ENCODE measurements around the gene LRP1-AS. TPM values are rescaled to one million over a fixed set of nuclear protein-coding genes. Genes with fewer than 3 reads are reported as not detected.

LRP1-AS gene
- polyA plus RNA-seq, 5 donors, result 0.29 to 1.1 (median 0.78) TPM; not detected in 1

DNA sequence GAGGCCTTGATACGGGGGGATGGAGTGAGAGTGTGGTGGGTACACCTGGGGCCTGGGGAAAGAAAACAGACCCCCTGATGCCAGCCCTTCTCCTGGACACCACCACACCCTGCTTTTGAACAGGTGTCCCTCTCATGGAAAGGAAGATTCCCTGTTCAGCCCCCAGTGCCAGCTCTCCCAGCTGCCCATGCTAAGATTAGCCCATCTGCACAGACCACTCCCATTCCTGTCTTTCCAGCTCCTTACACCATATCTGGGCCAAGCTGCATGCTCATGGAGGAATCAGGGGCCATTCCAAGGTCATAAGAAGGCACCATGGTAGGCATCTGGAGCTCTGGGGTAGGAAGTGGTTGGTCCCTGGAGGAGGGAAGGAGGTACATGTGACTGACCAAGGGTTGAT lies 48.9 kb downstream of the LRP1-AS start:
- DNase-seq, result no peak

DNA sequence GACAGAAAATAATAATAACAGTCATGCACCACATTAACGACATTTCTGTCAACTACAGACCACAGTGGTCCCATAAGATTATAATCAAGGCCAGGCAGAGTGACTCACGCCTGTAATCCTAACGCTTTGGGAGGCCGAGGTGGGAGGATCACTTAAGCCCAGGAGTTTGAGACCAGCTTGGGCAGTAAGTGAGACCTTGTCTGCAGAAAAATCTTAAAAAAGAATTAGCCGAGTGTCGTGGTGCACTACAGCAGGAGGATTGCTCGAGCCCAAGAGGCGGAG lies 49.9 kb downstream of the LRP1-AS start:
- no peak for DNase-seq

DNA sequence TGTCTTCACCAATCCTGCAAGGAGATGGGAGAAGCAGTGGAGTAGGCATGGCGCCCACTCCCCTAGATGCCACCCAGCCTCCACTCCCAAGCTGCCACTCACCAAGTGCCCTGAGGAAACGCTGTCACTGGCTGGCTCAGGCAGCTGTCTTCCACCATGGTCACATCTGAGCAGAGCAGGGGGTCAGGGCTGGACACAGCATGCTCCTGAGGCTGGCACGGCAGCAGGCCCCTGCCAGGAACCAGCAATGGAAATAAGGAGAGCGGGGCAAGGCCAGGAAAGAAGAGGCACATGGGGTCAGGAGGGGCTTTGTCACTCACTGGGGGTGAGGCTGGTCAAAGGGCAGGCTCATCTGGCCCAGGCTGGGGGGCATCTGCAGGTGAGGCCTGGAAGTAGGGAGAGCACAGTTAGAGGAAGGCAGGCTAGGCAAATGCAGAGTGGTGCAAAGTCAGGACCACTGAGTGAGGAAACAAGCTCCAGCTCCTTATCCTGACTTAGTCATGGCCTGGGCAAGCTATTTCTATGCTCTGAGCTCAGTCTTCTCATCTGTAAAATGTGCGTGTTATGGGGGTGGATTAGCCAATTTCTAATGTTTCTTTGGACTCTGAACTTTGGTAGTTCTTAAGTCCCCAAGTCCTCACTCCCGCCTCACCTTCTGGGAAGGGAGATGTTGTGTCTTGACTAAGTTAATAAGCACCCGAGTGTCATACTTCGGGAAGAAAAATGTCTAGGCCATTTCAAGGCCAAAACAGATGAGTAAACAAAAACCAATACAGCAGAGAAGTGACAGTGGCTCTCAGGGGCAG lies 50.5 kb downstream of the LRP1-AS start:
- DNase-seq, result no peak

DNA sequence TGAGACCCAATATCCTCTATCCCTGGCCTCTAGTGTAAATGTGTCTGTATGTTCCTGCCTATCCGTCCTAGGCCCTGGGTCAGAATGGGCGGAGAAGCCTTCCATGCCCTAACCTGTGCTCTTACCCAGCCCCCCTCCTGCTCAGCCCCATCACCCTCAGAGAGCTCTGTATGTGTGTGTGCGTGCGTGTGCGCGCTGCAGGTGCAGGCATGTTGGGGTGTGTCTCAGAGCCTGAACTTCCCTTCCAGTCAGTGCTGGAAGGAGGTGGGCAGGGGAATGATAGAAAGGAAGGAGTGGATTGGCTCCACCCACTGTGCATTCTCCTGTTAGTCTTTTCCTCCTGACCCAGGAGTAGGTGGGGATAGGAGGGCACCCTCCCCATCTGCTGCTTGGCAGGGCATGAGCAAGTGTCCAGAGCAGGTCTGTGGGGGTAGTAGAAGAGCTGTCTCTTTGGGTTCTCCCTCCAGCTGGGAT lies 51.3 kb downstream of the LRP1-AS start:
- DNase-seq, result no peak

DNA sequence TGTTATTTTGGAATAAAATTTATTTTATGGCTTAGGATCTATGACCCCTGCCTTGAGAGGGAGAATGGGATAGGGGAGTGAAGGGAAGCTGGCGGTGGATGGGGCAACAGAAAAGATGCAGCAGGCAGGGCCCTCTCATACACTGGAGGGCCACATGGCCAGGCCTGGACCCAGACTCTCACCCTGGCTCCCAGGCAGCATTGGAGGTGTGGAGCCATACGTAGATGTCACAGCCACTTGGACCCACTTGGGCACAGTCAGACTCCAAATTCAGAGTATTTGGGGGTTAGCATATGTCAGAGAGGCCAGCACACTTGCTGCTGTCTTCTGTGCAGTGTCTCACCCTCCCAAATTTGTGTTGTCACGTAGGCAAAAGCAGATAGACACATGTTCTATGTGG lies 52.0 kb downstream of the LRP1-AS start:
- DNase-seq, result no peak

Other genes with a start within 250 kb of the LRP1-AS start
- under 1 TPM in 4 of 5 donors, not detected in 1; 0.09 to 0.24 (median 0.17) TPM for gene SDR9C7, start 213.2 kb downstream of the LRP1-AS start, polyA plus RNA-seq (ENCODE audit: insufficient read depth in 1 of 5, insufficient read length in 5 of 5, low replicate concordance in 1 of 5)
- gene RDH16, start 190.0 kb downstream of the LRP1-AS start, polyA plus RNA-seq (ENCODE audit: insufficient read depth in 1 of 5, insufficient read length in 5 of 5, low replicate concordance in 1 of 5), result under 1 TPM; 0.48 to 0.94 (median 0.74) TPM
- gene ZBTB39, start 141.1 kb downstream of the LRP1-AS start, polyA plus RNA-seq (ENCODE audit: insufficient read depth in 1 of 5, insufficient read length in 5 of 5, low replicate concordance in 1 of 5), result 10 to 100 TPM in 4 of 5 donors, 1 to 10 TPM in 1; 9.1 to 12.8 (median 10.5) TPM
- under 1 TPM; 0.19 to 0.90 (median 0.81) TPM for gene TAC3, start 131.1 kb downstream of the LRP1-AS start, polyA plus RNA-seq (ENCODE audit: insufficient read depth in 1 of 5, insufficient read length in 5 of 5, low replicate concordance in 1 of 5)
- under 1 TPM; 0.08 to 0.22 (median 0.18) TPM for gene MYO1A, start 97.5 kb downstream of the LRP1-AS start, polyA plus RNA-seq (ENCODE audit: insufficient read depth in 1 of 5, insufficient read length in 5 of 5, low replicate concordance in 1 of 5)
- gene NEMP1, start 68.8 kb downstream of the LRP1-AS start, polyA plus RNA-seq (ENCODE audit: insufficient read depth in 1 of 5, insufficient read length in 5 of 5, low replicate concordance in 1 of 5), result 10 to 100 TPM; 15.7 to 36.6 (median 28.8) TPM
- gene NAB2, start 58.5 kb downstream of the LRP1-AS start, polyA plus RNA-seq (ENCODE audit: insufficient read depth in 1 of 5, insufficient read length in 5 of 5, low replicate concordance in 1 of 5), result 10 to 100 TPM; 34.2 to 52.7 (median 45.0) TPM
- 100 to 1,000 TPM; 131 to 169 (median 162) TPM for gene STAT6, start 36.3 kb downstream of the LRP1-AS start, polyA plus RNA-seq (ENCODE audit: insufficient read depth in 1 of 5, insufficient read length in 5 of 5, low replicate concordance in 1 of 5)
- gene LRP1, start 19.1 kb downstream of the LRP1-AS start, polyA plus RNA-seq (ENCODE audit: insufficient read depth in 1 of 5, insufficient read length in 5 of 5, low replicate concordance in 1 of 5), result 100 to 1,000 TPM in 3 of 5 donors, 10 to 100 TPM in 2; 83.7 to 168 (median 101) TPM
- gene NXPH4, start 69.2 kb upstream of the LRP1-AS start, polyA plus RNA-seq (ENCODE audit: insufficient read depth in 1 of 5, insufficient read length in 5 of 5, low replicate concordance in 1 of 5), result 1 to 10 TPM in 2 of 5 donors, under 1 TPM in 3; 0.52 to 2.0 (median 0.91) TPM
- 10 to 100 TPM; 64.9 to 89.4 (median 73.2) TPM for gene SHMT2, start 82.1 kb upstream of the LRP1-AS start, polyA plus RNA-seq (ENCODE audit: insufficient read depth in 1 of 5, insufficient read length in 5 of 5, low replicate concordance in 1 of 5)
- 10 to 100 TPM in 1 of 5 donors, 1 to 10 TPM in 4; 2.9 to 20.8 (median 4.3) TPM for gene STAC3, start 103.6 kb upstream of the LRP1-AS start, polyA plus RNA-seq (ENCODE audit: insufficient read depth in 1 of 5, insufficient read length in 5 of 5, low replicate concordance in 1 of 5)